HG03025 (cell line): ENCODE measurements around the gene KCP.

ENCODE experiments used
- ATAC-seq: cut with Tn5 transposase; IDR thresholded peaks from one replicate; pipeline ENCODE4 v1.9.1; 2021; ENCODE audit warnings: mild to moderate bottlenecking, moderate library complexity; ENCODE audit not compliant: unreplicated experiment, low FRiP score

Gene KCP

DNA sequence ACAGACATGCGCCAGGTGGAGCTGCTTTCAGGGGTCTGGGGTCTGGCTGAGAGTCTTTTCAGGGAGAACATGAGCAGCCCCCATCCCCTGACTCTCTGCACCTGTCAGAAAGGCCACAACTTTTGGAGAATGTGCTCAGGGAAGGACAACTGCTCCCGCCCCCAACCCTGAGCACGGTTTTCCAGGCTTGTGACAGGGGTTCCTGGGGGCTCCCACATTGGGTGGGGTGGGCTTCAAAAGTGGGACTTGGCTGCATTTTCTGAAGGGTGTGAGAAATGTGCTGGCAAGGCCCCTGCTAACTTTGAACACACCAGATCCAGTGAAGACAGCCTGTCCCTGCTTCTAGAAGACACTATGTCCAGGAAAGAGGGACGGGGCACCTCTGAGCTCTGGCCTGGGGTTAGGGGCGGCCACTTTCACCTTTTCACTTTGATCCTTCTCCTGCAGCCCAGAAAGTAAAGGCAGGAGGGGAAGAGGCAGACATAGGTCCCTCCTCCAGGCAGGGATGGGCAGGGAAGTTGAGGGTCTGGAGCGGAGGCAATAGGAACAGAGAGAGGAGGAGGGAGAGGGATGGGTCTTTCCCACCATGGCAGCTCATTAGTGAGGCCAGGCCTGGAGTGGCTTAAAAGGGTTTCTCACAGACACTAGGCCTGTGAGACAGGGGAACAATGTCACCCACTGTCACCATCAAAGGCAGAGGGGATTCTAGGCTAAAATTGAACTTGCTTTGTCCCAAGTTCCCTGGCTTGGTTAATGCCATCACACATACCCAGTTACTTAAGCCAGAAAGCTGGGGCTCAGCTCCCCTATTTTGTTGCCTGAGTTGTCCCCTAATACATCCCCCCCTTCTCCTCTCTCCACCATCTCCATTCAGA is 1.5 kb downstream of the KCP start:
- ATAC-seq: no peak

DNA sequence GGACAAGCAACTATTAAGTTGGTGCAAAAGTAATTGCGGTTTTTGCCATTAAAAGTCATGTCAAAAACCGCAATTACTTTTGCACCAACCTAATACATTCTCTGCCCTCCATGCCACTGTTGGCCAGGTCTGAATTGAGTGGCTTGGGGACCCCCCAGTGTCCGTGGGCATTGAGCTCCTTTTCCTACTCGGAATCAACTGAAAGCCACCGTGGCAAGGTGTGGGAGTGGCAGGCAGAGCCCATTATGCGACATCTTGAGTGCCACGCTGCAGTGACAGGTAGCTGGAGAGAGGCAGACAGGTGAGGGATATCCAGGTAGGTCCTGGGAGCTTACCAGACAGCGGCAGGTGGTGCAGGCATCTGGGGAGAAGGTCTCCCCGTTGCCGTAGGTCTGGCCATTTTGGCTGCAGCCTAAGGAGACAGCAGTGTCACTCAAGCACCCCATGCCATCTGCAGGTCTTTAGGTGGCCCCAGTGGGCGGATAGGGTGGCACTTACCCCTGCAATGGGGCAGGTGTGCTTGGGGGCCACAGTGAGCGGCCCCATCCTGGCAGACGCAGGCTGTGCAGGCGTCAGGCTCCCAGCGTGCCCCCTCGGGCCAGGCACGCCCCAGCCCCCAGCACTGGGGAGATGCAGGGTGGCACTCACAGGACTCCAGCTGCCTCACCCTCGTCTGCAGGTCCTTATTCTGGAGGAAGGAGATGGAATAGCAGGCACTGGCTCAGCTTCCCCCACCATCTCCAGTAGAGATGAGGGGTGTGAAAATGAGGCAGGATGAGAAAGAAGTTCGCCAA is 3.5 kb downstream of the KCP start:
- no peak for ATAC-seq

GRCh38 chr7:128906001-128906765 is 4.3 kb downstream of the KCP start:
- no peak for ATAC-seq

DNA sequence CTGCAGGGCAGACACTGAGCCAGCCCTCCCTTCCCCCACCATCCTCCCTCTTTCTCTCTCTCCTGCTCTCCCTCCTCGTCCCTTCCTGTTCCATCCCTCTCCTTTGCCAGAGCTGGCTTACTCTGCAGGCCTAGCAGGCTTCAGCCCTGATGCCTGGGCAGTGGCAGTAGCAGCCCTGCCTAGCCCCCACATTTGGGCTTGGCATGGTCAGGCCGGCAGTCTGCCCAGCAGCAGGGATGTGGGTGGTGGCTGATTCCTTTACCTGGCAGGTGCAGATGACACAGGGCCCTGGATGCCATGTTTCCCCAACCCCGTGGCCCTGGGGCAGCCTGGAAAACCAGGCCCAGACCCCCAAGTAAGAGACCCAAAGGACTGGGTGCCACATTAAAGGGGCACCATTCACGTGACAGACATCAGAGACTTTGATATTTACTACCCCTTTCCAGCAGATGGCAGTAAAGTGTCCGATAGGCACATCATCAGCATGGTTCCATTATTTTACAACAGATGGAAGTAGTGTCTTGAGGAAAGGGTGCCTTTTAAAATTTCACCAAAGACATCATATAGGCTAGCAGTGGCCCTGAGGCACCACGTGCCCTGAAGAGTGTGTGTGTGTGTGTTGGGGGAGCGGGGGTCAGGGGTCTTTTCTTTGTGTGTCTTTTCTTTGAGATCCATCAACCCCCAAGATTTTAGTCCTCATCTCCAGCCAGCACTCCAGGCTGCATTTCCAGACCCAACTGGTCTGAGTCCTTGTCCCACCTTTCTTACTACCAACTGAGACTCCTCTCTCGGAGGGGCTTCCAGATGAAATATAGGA is 5.9 kb downstream of the KCP start:
- ATAC-seq: no peak

DNA sequence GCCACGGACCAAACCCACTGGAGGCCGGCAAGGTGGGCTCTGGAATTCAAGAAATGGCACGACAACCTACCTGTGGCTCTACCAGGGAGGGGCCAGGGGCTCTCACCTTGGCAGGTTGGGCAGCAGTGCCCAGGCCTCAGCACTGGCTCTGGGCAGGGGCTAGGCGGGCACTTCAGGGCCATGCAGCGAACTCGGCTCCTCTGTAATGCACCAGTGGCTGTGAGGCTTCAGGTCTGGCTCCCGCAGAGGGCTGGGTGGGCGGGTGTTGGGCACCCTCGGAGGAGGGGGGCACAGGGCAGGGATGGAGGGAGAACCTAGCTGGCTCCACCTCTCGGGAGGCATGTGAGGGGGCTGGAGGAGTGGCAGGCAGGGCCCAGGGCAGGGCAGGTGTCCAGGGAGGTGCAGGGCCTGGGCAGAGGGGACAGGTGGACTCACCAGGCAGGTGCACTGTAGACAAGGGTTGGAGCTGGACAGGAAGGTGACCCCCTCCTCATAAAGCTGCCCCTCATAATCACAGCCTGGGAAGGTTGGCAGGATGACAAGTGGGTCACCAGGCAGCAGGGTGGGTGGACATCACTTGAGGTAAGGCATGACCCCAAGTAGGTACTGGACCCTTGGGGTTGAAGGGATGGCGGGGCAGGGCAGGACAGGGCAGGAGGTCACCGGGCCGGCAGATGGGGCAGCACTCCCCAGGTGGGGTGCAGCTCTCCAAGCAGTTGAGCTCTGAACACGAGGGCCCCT is 6.7 kb downstream of the KCP start:
- no peak for ATAC-seq

DNA sequence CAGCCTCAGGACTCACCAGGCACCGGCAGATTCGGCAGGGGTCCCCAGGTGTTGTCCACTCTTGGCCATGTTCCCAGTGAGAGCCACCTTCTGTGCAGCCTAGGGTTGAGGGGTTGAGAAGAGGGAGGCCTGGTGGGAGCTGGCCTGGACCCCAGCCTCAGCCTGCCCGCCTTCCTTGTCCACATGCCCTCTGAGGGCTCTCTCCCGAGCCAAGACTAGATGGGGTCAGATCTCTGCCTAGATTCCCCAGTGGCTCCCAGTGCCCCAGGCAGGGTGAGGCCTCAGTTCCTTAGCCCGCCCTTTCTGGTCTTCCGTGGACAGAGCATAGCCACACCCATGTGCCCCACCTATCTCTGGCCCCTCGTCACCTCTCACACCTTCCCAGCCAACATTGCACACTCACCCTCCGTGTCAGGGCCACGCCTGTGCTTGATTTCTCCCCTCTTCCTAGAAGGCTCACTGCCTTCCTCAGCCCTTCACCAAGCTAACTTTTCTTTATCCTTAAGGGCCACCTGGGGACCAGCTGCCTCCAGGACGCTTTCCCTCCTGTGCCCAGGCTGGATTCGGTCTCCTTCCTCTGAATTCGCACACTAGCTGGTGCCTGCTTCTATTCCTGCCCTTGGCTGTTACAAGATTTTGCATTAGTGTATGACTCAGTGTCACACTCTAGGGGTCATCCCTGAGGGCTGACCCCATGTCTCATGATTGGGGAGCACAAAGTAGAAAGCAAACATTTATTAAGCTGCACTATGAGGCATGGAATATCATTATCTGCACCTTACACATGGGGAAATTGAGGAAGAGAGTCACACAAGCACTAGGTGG is 7.5 kb downstream of the KCP start:
- ATAC-seq: no peak

DNA sequence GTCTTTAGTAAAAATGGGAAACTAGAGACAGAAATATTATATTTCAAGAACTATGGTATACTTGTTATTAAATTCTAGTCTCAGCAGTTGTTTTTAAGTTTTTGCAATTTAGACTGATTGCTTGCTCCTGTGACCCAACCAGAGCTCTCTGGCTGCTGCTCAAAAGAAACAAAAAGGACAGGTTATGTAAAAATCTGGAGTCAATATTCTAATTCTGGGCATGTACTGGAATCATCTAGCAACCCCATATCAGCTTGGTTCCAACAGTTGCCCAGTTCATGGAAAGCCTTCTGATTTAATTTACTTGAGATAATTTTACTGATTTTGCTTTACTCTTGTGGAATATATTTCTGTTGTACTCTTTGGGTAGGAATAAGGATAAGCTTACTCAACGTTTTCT is 10.3 kb downstream of the KCP start:
- ATAC-seq: no peak

- ATAC-seq: no peak
Measured at GRCh38 chr7:128899392-128899791, 11.1 kb downstream of the KCP start.

DNA sequence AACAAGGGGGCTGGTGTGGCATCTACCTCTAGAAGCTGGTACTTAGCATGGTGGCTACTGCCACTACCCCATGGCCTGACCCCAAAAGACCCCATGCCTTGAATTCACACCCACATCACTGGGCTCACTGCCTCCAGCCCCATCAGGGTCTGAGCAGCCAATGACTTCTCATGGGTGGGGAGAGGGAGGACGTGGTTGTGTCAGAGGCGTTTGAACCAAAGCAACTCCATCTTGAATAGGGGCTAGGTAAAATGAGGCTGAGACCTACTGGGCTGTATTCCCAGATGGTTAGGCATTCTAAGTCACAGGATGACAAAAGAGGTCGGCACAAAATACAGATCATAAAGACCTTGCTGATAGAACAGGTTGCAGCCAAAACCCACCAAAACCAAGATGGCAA is 15.2 kb downstream of the KCP start:
- ATAC-seq: no peak

DNA sequence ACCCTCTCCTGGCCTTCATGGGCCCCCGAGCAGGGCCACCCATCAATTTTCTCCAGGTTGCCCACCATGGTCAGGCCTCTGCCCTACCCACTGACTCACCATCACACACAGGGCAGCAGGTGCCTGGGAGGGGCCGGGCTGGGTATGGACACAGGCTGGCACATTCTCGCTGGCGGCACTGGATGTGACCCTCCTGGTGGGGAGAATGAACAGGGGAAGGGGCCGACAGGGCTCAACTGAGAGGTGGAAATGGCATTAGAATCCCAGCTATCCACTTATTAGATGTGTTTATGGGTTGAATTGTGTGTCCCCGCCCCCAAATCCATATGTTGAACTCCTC is 16.4 kb downstream of the KCP start:
- ATAC-seq: no peak

- no peak for ATAC-seq
Measured at GRCh38 chr7:128893251-128894100, 17.0 kb downstream of the KCP start.

DNA sequence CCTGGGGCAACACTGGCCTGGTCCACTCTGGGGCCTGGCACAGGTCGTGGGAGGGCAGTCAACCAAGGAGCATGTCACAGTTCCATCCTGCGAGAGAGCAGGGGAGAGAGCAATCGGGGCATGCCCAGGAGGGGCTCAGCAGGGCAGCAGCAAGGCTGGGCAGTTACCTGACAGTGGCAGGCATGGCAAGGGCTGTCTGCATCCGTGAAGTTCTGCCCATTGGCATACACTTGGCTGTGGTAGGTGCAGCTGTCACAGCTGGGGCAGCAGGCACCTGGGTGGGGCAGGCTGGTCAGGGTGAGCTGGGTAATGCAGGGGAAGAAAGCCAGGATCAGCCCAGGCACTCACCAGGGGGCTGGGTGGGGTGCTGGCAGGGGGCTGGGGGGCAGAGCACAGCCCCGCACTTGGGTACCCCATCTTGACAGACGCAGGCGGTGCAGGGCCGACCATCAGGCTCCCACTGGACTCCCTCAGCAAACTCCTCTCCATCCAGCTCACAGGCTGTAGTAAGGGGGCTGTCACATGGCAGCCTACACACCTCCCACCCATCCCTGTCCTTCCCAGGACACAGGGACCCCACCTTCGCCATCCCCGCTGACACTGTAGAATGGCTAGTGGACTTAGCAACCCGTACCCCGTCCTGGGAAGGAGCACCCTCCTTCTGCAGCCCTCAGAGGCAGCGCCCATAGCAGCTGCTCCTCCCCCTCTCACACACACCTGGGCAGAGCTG is 17.8 kb downstream of the KCP start:
- ATAC-seq: no peak

DNA sequence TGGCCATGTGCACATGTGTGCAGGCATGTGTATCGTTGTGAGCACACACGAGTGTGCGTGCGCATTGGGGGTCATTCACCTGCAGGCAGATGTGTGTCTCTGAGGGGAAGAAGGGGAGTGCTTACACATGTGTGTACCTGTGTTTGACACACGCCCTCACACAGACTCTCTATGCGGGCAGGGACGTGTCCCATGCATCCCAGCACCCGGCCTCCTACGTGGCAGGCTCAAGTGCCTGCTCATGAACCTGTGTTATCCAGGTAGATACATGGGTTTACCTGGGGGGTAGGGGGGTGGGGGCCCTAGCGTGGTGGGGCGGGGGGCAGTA is 18.6 kb downstream of the KCP start:
- ATAC-seq: no peak

DNA sequence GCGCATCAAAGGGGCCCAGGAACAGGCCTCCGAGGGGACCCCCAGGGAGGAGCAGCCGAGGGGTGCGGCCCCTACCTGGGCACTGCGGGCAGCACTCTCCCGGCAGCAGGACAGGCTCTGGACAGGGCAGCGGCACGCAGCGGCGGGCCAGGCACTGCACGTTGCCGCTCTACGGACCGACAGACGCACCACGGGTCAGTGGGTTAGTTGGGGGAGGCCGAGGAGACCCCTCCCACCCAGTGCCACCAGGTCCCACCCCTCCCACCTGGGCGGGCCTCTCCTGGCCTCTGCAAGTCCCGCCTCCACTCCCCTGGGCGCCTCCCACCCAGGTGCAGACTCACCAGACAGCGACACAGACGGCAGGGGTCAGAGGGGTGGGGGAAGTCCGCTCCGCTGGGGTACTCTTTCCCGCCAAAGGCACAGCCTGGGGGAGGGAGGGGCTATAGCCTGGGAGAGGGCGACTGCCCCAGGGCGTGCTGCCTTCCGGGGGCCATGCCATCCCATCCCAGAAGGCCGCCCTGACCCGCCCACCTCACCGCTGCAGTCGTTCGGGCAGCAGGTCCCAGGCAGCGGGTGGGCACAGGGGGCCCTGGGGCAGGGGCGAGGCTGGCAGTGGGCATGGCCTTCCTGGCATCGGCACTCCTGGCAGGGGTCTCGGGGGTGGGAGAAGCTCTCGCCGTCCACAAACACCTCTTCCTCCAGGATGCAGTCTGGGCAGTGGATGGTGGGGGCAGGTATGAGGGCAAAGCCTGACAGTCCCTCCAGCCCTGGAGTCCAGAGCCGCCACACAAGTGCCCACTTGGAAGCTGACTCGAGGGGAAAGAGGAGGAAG is 19.2 kb downstream of the KCP start:
- no peak for ATAC-seq

- ATAC-seq: no peak
Measured at GRCh38 chr7:128890306-128891109, 20.0 kb downstream of the KCP start.

- no peak for ATAC-seq
Measured at GRCh38 chr7:128889121-128889520, 21.4 kb downstream of the KCP start.
